Activated naive CD8-positive, alpha-beta T cell (primary cell): Measurements from ENCODE around the gene TPK1.

Experiments
- H3K27ac Mint-ChIP-seq: one replicate; pipeline ENCODE4 v1.8.0; 2021; ENCODE audit warnings: mixed read lengths
- H3K27me3 Mint-ChIP-seq: one replicate; pipeline ENCODE4 v1.8.0; 2021; ENCODE audit warnings: mixed read lengths
- H3K36me3 Mint-ChIP-seq: one replicate; pipeline ENCODE4 v1.8.0; 2021; ENCODE audit warnings: mixed read lengths
- H3K4me1 Mint-ChIP-seq: one replicate; pipeline ENCODE4 v1.8.0; 2021; ENCODE audit warnings: low read depth, mixed read lengths
- H3K4me3 Mint-ChIP-seq: one replicate; pipeline ENCODE4 v1.8.0; 2021; ENCODE audit warnings: mild to moderate bottlenecking, mixed read lengths
- H3K9me3 Mint-ChIP-seq: one replicate; pipeline ENCODE4 v1.8.0; 2021; ENCODE audit warnings: low read depth, mixed read lengths

The TPK1 gene

DNA sequence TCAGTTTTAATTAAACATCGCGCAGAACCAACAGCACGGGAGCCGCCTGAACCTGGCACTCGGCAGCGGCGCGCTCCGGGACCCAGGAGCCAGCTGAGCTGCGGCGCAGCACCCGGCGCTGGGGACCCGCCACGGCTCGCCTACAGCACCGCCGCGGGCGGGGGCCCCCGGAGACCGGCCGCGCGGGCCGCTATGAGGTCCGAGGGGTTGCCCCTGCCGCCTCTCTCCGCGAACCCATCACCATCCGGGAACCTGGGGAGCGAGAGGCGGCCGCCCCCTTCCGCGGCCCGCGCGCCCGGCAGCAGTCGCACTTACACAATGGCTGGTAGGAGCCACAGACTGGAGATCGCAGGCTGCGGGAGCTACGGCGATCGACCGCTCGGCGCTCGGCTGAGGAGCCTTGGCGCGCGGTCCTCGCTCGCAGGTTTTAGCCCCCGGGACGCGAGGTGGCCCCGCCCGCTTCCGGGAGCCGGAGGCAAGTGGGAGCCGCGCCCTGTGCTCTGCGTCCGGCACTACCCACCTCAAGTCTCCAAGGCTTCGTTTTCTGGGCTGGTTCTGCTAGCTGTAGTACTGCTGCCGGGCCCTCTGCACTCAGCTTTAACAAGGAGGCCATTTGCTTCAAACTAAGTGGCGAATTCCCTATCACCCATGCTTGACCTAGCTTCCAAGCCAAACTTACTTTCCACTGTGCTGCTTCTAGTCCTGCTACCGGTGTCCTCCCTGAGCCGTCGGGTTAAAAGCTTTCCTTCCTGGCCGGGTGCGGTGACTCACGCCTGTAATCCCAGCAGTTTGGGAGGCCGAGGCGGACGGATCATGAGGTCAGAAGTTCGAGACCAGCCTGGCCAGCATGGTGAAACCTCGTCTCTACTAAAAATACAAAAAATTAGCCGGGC lies at the start of gene TPK1:
Gene TPK1 (minus strand): TSS at position 402 of the 893 bp plus-strand sequence. CDS start 451 bp downstream, outside the sequence.
- Mint-ChIP-seq H3K27ac (peak within 1 kb of the TSS; percentile 96), H3K36me3 (peaks cover 10% of the 10 kb centered on the region), H3K4me1 (peaks cover 36% of the 10 kb centered on the region), H3K4me3 (peak within 1 kb of the TSS; percentile 95), H3K9me3 (peaks cover 9% of the 10 kb centered on the region), H3K27me3 (no peaks in the 10 kb centered on the region)

DNA sequence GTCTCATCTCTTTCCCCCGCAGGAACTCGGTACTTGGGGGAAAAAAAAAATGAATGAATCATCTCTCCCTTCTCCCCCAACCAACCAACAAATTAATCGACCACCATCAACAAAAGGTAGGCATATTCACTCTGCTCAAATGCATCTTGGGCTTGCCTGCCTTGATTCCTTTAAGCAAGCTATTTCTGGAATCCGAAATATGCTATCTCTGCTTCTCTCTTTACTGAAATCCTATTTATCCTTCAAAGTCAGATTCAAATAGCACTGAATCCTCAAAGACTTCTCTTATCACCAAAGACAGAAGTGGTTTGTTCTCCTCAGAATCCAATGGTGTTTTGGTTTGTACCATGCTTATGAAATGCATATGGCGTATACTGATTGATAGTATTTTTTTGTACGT lies 49.6 kb upstream of the TPK1 start:
- no peaks in the 10 kb centered on the region for H3K27me3 Mint-ChIP-seq
- H3K9me3 Mint-ChIP-seq, result no peaks in the 10 kb centered on the region
- H3K36me3 Mint-ChIP-seq, result no peaks in the 10 kb centered on the region
- H3K4me3 Mint-ChIP-seq, result no peak overlapping the region
- no peak overlapping the region for H3K27ac Mint-ChIP-seq
- no peaks in the 10 kb centered on the region for H3K4me1 Mint-ChIP-seq

DNA sequence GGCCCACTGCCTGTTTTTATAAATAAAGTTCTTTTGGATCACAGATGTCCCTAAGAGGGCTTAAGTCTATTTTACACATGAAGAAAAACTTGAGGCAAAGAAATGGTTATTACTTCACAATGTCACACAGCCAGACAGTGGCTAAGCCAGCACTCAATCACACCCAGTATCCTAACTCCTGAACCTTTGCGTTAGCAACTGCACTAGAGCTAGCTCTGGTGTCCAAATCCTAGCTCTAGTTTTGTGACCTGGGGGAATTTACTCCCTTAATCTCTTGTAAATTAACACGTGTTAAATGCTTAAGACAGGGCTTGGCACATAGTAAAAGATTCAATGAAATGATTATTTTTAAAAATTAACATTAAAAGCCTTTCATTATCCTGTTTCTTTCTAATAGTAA lies 49.0 kb upstream of the TPK1 start:
- H3K4me3 Mint-ChIP-seq, result no peak overlapping the region
- H3K27ac Mint-ChIP-seq, result no peak overlapping the region
- H3K4me1 Mint-ChIP-seq, result no peaks in the 10 kb centered on the region
- no peaks in the 10 kb centered on the region for H3K36me3 Mint-ChIP-seq
- H3K9me3 Mint-ChIP-seq, result no peaks in the 10 kb centered on the region
- no peaks in the 10 kb centered on the region for H3K27me3 Mint-ChIP-seq

DNA sequence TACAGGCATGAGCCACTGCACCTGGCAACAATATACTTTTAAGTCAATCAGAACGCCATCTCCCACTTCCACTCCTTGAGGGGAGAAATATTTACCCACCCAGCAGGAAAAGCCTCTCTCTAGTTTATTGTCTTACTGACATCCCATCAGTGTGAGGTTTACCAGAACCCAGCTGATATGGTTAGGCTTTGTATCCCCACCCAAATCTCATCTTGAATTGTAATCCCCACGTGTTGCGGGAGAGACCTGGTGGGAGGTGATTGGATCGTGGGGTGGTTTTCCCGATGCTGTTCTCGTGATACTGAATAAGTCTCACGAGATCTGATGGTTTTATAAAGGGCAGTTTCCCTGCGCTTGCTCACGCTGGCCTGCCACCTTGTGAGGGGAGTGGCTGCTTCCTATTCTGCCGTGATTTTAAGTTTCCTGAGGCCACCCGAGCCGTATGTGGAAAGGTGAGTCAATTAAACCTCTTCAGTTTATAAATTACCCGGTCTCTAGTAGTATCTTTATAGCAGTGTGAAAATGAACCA lies 37.5 kb upstream of the TPK1 start:
- Mint-ChIP-seq H3K27ac (no peak overlapping the region), H3K27me3 (peaks cover 2% of the 10 kb centered on the region), H3K9me3 (no peaks in the 10 kb centered on the region), H3K4me3 (no peak overlapping the region), H3K36me3 (peaks cover 2% of the 10 kb centered on the region), H3K4me1 (peaks cover 2% of the 10 kb centered on the region)

DNA sequence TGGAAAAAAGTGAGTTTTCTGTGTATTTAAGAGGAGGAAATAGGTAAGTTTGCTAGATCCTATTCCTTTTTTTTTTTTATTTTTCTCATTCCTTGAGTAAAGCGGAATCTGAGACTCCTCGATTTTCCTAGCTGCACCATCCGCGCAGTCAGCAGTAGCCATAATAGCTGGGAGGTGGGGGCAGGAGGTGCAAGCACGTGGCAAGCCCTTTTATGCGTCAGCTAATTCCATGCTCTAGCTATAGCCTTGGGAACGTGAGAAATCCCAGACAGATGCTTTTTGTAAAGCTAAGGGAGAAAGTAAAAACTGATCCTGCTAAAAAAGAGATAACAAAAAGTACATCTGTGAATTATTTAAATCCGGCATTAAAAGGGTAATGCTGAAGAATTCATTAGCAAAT lies 33.2 kb upstream of the TPK1 start:
- Mint-ChIP-seq H3K27ac (no peak overlapping the region), H3K9me3 (no peaks in the 10 kb centered on the region), H3K4me1 (peaks cover 2% of the 10 kb centered on the region), H3K4me3 (no peak overlapping the region), H3K36me3 (no peaks in the 10 kb centered on the region), H3K27me3 (peaks cover 4% of the 10 kb centered on the region)

DNA sequence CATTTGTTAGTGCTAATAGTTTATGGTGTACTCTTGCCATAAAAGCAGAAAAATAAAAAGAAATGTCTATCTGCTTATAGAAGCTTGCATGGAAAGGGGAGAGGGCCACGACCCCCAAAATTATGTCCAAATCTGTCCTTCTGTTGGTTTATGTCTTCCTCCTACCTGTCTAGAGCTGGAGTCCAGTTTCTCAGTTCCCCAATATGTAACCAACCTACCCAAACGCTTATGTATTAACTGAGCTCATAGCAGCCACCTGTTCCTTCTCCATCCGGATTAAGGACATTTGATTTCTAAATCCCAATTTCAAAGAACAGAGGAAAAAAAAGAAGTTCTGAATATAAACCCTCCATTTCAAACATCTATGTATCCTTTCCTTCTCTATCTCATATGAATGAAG lies 30.3 kb upstream of the TPK1 start:
- Mint-ChIP-seq H3K27me3 (peaks cover 2% of the 10 kb centered on the region), H3K4me1 (no peaks in the 10 kb centered on the region), H3K4me3 (no peak overlapping the region), H3K27ac (no peak overlapping the region), H3K36me3 (no peaks in the 10 kb centered on the region), H3K9me3 (no peaks in the 10 kb centered on the region)

DNA sequence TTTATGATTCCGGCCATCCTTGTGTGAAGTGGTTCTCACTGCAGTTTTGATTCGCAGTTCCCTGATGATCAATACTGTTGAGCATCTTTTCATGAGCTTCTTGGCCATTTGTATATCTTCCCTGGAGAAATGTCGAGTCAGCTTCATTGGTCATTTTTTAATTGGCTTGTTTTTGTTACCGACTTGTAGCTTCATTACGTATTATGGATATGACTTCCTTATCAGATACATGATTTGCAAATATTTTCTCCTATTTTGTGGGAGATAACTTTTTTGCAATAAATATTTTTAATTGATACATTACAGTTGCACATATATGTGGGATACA lies 27.4 kb upstream of the TPK1 start:
- no peak overlapping the region for H3K4me3 Mint-ChIP-seq
- H3K27me3 Mint-ChIP-seq, result peaks cover 2% of the 10 kb centered on the region
- no peaks in the 10 kb centered on the region for H3K36me3 Mint-ChIP-seq

DNA sequence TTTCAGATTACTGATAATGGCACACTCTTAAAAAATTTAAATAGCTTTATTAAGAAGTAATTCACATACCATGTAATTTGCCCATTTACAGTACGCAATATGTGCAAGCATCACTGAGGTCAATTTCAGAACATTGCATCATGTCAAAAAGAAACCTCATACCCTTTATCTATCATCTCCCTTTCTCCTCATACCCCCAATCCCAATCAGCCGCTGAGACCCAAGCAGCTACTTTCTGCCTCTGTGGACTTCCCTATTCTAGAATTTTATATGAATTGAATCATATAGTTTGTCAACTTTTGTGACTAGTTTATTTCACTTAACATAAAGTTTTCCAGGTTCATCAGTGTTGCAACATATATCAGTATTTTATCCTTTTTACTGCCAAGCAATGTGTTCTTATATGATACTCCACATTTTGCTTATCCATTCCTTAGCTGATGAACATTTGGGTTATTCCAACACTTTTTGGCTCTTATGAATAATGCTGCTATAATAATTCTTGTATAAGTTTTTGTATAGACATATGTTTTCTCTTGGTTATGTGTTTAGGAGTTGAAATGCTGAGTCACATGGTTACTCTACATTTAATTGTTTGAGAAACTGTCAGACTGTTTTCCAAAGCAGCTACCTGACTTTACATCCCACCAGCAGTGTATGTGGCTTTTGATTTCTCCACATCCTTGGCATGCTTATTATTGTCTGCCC lies 26.9 kb upstream of the TPK1 start:
- Mint-ChIP-seq H3K4me1 (no peaks in the 10 kb centered on the region), H3K9me3 (no peaks in the 10 kb centered on the region), H3K4me3 (no peak overlapping the region), H3K36me3 (no peaks in the 10 kb centered on the region), H3K27ac (no peak overlapping the region), H3K27me3 (peaks cover 2% of the 10 kb centered on the region)

More for the DNA sequence above, 27.4 kb upstream of the TPK1 start:
- H3K9me3 Mint-ChIP-seq, result no peaks in the 10 kb centered on the region
- no peaks in the 10 kb centered on the region for H3K4me1 Mint-ChIP-seq
- no peak overlapping the region for H3K27ac Mint-ChIP-seq

DNA sequence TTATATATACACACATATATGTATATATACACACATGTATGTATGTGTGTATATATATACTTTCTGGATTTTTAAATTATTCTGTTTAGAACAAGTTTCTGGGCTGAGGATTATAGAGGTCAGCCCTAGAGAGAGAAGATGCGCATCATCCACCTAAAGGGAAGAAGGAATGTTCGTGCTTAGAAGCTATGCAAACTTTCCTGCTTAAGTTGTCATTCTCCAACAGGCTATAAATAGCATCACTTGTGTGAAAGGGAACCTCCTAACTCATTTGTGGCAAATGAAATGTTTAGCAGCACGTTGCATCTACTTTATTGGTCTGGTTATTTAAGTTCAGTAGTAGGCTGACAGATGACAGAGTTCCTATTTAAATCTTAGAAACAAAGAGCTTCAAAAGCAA lies 23.9 kb upstream of the TPK1 start:
- H3K4me1 Mint-ChIP-seq, result no peaks in the 10 kb centered on the region
- no peak overlapping the region for H3K27ac Mint-ChIP-seq
- H3K36me3 Mint-ChIP-seq, result no peaks in the 10 kb centered on the region
- no peak overlapping the region for H3K4me3 Mint-ChIP-seq
- H3K27me3 Mint-ChIP-seq, result no peaks in the 10 kb centered on the region
- H3K9me3 Mint-ChIP-seq, result no peaks in the 10 kb centered on the region

DNA sequence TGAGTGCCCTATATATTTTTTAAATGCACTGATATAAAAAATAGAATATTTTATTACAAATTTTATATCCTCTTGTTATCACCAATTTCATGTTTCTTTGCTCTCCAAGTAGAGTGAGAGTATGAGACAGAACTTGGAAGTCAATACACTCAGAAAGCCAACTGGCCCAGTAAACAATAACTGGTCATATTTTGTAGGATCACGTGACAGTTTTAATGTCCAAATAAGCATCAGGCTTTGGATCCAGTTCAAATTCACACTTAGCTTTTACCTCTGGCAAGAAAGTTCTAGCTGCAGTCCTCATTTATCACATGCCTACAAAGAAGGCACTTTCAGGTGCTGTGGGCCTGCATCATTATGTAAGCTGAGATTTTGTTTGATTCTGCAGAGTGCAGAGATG lies 21.6 kb upstream of the TPK1 start:
- Mint-ChIP-seq H3K4me3 (no peak overlapping the region), H3K27me3 (no peaks in the 10 kb centered on the region), H3K9me3 (no peaks in the 10 kb centered on the region), H3K27ac (no peak overlapping the region), H3K36me3 (no peaks in the 10 kb centered on the region), H3K4me1 (no peaks in the 10 kb centered on the region)

DNA sequence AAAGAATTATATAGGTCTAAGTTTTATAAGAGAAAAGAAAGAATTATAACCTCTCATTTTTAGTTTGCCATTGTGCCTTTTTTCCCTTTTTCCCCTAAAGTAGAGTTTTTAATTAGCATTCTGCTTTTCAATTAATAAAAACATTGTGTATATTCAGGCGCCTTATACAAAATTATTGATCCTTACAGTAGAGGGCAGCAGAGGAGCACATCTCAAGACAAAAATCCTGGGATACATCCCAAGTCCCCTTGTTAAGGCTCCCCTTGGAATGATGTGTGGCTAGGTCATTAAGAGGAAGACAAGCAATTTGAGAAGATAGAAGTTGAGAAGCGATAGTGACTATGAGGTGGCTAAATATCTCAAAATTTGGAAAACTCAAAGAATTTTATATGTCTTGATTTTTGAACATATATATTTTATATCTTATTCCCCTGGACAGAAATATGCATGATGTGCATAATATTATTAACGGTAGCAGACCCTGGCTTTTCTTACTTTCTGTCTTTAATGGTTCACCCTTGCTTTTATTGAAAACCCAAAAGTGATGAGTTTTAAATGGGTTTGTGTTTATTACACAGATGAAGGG lies 19.1 kb upstream of the TPK1 start:
- Mint-ChIP-seq H3K9me3 (no peaks in the 10 kb centered on the region), H3K27ac (no peak overlapping the region), H3K27me3 (no peaks in the 10 kb centered on the region), H3K4me3 (no peak overlapping the region), H3K36me3 (peaks cover 7% of the 10 kb centered on the region), H3K4me1 (no peaks in the 10 kb centered on the region)

DNA sequence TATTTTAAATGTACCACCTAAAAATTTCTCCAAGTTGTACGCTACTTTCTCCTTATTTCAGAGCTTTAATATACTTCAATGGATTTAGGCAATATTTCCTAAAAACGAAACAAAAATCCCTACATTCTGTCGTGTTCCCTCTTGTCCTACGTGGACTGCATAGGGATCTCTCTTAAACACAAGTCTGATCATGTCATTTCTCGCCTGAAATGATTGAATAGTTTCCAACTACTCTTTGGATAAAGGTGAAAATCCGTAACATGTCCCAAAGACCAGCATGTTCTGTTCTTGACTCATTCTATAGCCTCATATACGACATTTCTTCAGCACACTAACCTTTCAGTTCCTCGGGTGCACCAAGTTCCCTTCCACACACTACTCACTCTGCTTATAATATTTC lies 17.7 kb upstream of the TPK1 start:
- no peak overlapping the region for H3K27ac Mint-ChIP-seq
- no peaks in the 10 kb centered on the region for H3K9me3 Mint-ChIP-seq
- H3K4me1 Mint-ChIP-seq, result no peaks in the 10 kb centered on the region
- H3K27me3 Mint-ChIP-seq, result no peaks in the 10 kb centered on the region
- no peak overlapping the region for H3K4me3 Mint-ChIP-seq
- H3K36me3 Mint-ChIP-seq, result peaks cover 10% of the 10 kb centered on the region

DNA sequence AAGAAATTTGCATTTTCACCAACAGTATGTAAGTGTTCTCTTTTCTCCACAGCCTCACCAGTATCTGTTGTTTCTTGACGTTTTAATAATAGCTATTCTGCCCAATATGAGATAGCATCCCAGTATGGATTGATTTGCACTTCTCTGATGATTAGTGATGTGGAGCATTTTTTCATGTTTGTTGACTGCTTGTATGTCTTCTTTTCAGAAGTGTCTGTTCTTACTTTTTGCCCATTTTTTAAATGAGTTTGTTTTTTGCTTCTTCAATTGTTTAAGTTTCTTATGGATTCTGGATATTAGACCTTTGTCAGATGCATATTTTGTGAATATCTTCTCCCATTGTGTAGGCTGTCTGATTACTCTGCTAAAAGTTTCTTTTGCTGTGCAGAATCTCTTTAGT lies 12.2 kb upstream of the TPK1 start:
- no peaks in the 10 kb centered on the region for H3K9me3 Mint-ChIP-seq
- peaks cover 12% of the 10 kb centered on the region for H3K36me3 Mint-ChIP-seq
- no peaks in the 10 kb centered on the region for H3K4me1 Mint-ChIP-seq
- H3K27ac Mint-ChIP-seq, result no peak overlapping the region
- H3K27me3 Mint-ChIP-seq, result no peaks in the 10 kb centered on the region
- H3K4me3 Mint-ChIP-seq, result no peak overlapping the region

DNA sequence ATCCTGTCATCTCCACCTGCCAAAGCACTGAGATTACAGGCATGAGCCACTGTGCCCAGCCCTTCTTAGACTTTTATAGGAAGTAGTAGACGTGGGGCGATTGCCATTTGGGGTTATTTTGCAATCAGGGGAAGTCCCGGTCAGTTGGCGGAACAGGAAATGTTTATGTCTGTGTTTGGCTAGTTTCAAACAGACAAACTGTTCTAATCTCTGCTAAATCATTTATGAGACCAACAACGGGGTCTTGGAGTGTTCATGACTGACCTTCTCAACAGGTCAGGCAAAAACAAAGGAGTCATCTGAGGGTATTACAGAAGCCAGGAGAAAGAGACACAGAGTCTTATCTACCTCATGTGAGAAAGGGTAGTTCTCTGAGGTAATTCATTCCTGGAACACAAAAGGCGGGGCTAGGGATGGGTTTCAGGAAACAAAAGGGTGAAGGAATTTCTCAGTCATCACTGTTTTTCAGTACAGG lies 6.6 kb upstream of the TPK1 start:
- Mint-ChIP-seq H3K27ac (peak overlapping the region; percentile 76), H3K36me3 (peaks cover 8% of the 10 kb centered on the region), H3K9me3 (peaks cover 9% of the 10 kb centered on the region), H3K27me3 (no peaks in the 10 kb centered on the region), H3K4me3 (peak overlapping the region; percentile 14), H3K4me1 (peaks cover 12% of the 10 kb centered on the region)

DNA sequence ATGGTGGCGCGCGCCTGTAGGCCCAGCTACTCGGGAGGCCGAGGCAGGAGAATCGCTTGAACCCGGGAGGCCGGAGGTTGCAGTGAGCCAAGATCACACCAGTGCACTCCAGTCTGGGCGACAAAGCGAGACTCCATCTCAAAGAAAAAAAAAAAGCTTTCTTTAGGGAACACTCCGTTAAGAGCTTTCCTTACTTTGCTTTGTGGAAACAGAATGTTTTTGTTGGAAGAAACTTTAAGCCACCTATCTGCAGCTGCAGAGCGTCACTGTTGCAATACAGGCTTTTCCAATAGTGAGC lies 641 bp upstream of the TPK1 start:
- Mint-ChIP-seq H3K4me3 (peak overlapping the region; percentile 80), H3K36me3 (peaks cover 10% of the 10 kb centered on the region), H3K27me3 (no peaks in the 10 kb centered on the region), H3K4me1 (peaks cover 33% of the 10 kb centered on the region), H3K9me3 (peaks cover 9% of the 10 kb centered on the region), H3K27ac (peak overlapping the region; percentile 90)
